Mesendoderm (in vitro differentiated cells): ENCODE measurements around the gene ZNF592.

Source experiments
- DNase-seq: peaks from one replicate; pipeline ENCODE4 v3.0.0; 2013
- H2AK5ac ChIP-seq: 2 replicates; pipeline ENCODE4 v1.6.1; 2013; ENCODE audit warnings: low read length, inconsistent platforms
- H2BK120ac ChIP-seq: 2 replicates; pipeline ENCODE4 v1.6.1; 2013; ENCODE audit warnings: low read depth, mild to moderate bottlenecking, low read length, moderate library complexity, mixed read lengths
- H2BK15ac ChIP-seq: replicated peaks from 2 replicates; pipeline ENCODE4 v1.6.1; 2013; ENCODE audit warnings: low read depth, mild to moderate bottlenecking, moderate library complexity
- H2BK5ac ChIP-seq: 2 replicates; pipeline ENCODE4 v1.6.1; 2013; ENCODE audit warnings: low read length, inconsistent platforms
- H3K18ac ChIP-seq: 2 replicates; pipeline ENCODE4 v1.6.1; 2013; ENCODE audit warnings: mild to moderate bottlenecking, low read length, mixed read lengths
- H3K23ac ChIP-seq: one replicate; pipeline ENCODE4 v1.6.1; 2013; ENCODE audit warnings: low read length
- H3K27ac ChIP-seq: 2 replicates; pipeline ENCODE4 v1.5.1; 2013; ENCODE audit warnings: low read depth, mild to moderate bottlenecking, inconsistent platforms, low read length, moderate library complexity
- H3K27me3 ChIP-seq: 2 replicates; pipeline ENCODE4 v1.6.1; 2013; ENCODE audit warnings: low read length, control low read depth, mild to moderate bottlenecking, inconsistent platforms; ENCODE audit not compliant: insufficient read depth, poor library complexity
- H3K36me3 ChIP-seq: 2 replicates; pipeline ENCODE4 v1.6.1; 2013; ENCODE audit warnings: low read length, inconsistent platforms; ENCODE audit not compliant: control insufficient read depth, insufficient read depth
- H3K4ac ChIP-seq: one replicate; pipeline ENCODE4 v1.6.1; 2013; ENCODE audit warnings: low read depth, mild to moderate bottlenecking, low read length, moderate library complexity
- H3K4me1 ChIP-seq: 2 replicates; pipeline ENCODE4 v1.6.1; 2013; ENCODE audit warnings: low read depth, low read length, inconsistent platforms; ENCODE audit not compliant: control insufficient read depth
- H3K4me2 ChIP-seq: 2 replicates; pipeline ENCODE4 v1.6.1; 2013; ENCODE audit warnings: low read length
- H3K4me3 ChIP-seq: 2 replicates; pipeline ENCODE4 v1.5.1; 2013; ENCODE audit warnings: mild to moderate bottlenecking, low read length
- H3K56ac ChIP-seq: one replicate; pipeline ENCODE4 v1.6.1; 2013; ENCODE audit warnings: low read length
- H3K79me1 ChIP-seq: 2 replicates; pipeline ENCODE4 v1.6.1; 2013; ENCODE audit warnings: low read length, inconsistent platforms
- H3K79me2 ChIP-seq: 2 replicates; pipeline ENCODE4 v1.6.1; 2013; ENCODE audit warnings: mild to moderate bottlenecking, low read length; ENCODE audit not compliant: control insufficient read depth, insufficient read depth
- H3K9ac ChIP-seq: 2 replicates; pipeline ENCODE4 v1.6.1; 2013; ENCODE audit warnings: low read length, inconsistent platforms
- H4K5ac ChIP-seq: one replicate; pipeline ENCODE4 v1.6.1; 2013; ENCODE audit warnings: low read length
- H4K8ac ChIP-seq: one replicate; pipeline ENCODE4 v1.6.1; 2013; ENCODE audit warnings: low read depth, mild to moderate bottlenecking, control low read depth, low read length, moderate library complexity
- WGBS: extraction: QIAGEN DNeasy Blood & Tissue Kit; methylation state at CpG from one replicate; pipeline ENCODE4 v1.1.7; 2013; ENCODE audit warnings: low lambda C conversion rate, missing lambda C conversion rate; ENCODE audit not compliant: insufficient coverage; ENCODE audit errors: extremely low coverage; 5-methylcytosine and 5-hydroxymethylcytosine counted together

The ZNF592 gene

GRCh38 chr15:84797801-84798200, 49.4 kb downstream of the ZNF592 start:
- H3K4ac ChIP-seq, result no peak overlapping the region
- H2BK5ac ChIP-seq, result no peak overlapping the region
- no peak overlapping the region for H2BK15ac ChIP-seq
- H3K36me3 ChIP-seq, result peaks cover 9% of the 10 kb centered on the region
- WGBS, result no CpG with 5 or more reads among the region's 3 CpGs
- H2BK120ac ChIP-seq, result no peak overlapping the region
- no peaks in the 10 kb centered on the region for H3K4me1 ChIP-seq
- no peak overlapping the region for H2AK5ac ChIP-seq
- H4K8ac ChIP-seq, result no peak overlapping the region
- H3K18ac ChIP-seq, result no peak overlapping the region
- no peak overlapping the region for H4K5ac ChIP-seq
- no peak overlapping the region for H3K27ac ChIP-seq
- H3K9ac ChIP-seq, result no peak overlapping the region
- H3K23ac ChIP-seq, result no peak overlapping the region
- H3K27me3 ChIP-seq, result no peaks in the 10 kb centered on the region
- no peak overlapping the region for H3K4me3 ChIP-seq
- H3K56ac ChIP-seq, result no peak overlapping the region
- H3K79me1 ChIP-seq, result peaks cover 2% of the 10 kb centered on the region
- DNase-seq, result no peak
- no peaks in the 10 kb centered on the region for H3K79me2 ChIP-seq
- no peak overlapping the region for H3K4me2 ChIP-seq

- H2BK15ac ChIP-seq, result no peak overlapping the region
- no peak overlapping the region for H3K4me2 ChIP-seq
- H3K4ac ChIP-seq, result no peak overlapping the region
- H3K23ac ChIP-seq, result no peak overlapping the region
- no peak overlapping the region for H3K56ac ChIP-seq
- H2BK5ac ChIP-seq, result no peak overlapping the region
- peaks cover 2% of the 10 kb centered on the region for H3K79me1 ChIP-seq
- WGBS, result no CpG with 5 or more reads among the region's 21 CpGs
- DNase-seq, result no peak
- no peaks in the 10 kb centered on the region for H3K79me2 ChIP-seq
- H3K27me3 ChIP-seq, result no peaks in the 10 kb centered on the region
- no peak overlapping the region for H3K27ac ChIP-seq
- no peak overlapping the region for H2BK120ac ChIP-seq
- no peak overlapping the region for H4K5ac ChIP-seq
- H3K36me3 ChIP-seq, result peaks cover 9% of the 10 kb centered on the region
- H3K4me1 ChIP-seq, result no peaks in the 10 kb centered on the region
- H4K8ac ChIP-seq, result no peak overlapping the region
- H2AK5ac ChIP-seq, result no peak overlapping the region
- H3K18ac ChIP-seq, result no peak overlapping the region
- no peak overlapping the region for H3K9ac ChIP-seq
- no peak overlapping the region for H3K4me3 ChIP-seq
These were observed 50.1 kb downstream of the ZNF592 start for GRCh38 chr15:84798436-84798946.

- Histone ChIP-seq H4K8ac (no peak overlapping the region), H2BK15ac (no peak overlapping the region), H3K4me1 (no peaks in the 10 kb centered on the region), H3K4ac (no peak overlapping the region), H3K18ac (no peak overlapping the region), H3K79me1 (peaks cover 2% of the 10 kb centered on the region), H3K4me2 (no peak overlapping the region), H3K79me2 (no peaks in the 10 kb centered on the region), H3K27me3 (no peaks in the 10 kb centered on the region), H3K23ac (no peak overlapping the region), H3K56ac (no peak overlapping the region), H3K36me3 (peaks cover 13% of the 10 kb centered on the region), H3K27ac (no peak overlapping the region), H3K9ac (no peak overlapping the region), H2AK5ac (no peak overlapping the region), H4K5ac (no peak overlapping the region), H2BK120ac (no peak overlapping the region), H2BK5ac (no peak overlapping the region), H3K4me3 (no peak overlapping the region)
- no CpG with 5 or more reads among the region's 10 CpGs for WGBS
- DNase-seq, result no peak
These were observed 51.3 kb downstream of the ZNF592 start for GRCh38 chr15:84799511-84800187.

DNA sequence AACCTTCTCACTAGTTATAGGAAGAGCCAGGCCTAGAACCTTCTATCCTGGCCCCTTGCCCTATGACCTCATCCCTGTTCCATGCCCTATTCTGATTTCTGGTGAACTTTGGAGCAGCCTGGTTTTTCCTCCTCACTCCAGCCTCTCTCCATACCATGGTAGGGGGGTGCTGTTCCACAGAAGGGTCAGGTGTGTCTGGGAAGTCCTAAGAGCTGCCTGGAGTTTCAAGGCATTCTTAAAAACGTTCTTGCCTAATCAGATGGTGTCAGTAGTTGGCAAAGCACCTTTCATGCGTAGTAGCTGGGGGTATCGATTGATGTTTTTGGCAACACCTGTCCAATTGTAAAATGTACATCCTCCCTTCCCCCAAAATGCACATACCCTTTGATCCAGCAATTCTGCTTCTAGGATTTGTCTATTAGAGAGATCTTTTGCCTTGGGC, 52.0 kb downstream of the ZNF592 start:
- H3K56ac ChIP-seq, result no peak overlapping the region
- peaks cover 2% of the 10 kb centered on the region for H3K79me1 ChIP-seq
- no peak overlapping the region for H3K4me2 ChIP-seq
- no peak overlapping the region for H3K23ac ChIP-seq
- H3K4ac ChIP-seq, result no peak overlapping the region
- no peaks in the 10 kb centered on the region for H3K4me1 ChIP-seq
- H3K4me3 ChIP-seq, result no peak overlapping the region
- H2BK5ac ChIP-seq, result no peak overlapping the region
- no peak overlapping the region for H4K5ac ChIP-seq
- no peak for DNase-seq
- no peak overlapping the region for H3K18ac ChIP-seq
- H3K79me2 ChIP-seq, result no peaks in the 10 kb centered on the region
- H2BK15ac ChIP-seq, result no peak overlapping the region
- H3K27ac ChIP-seq, result no peak overlapping the region
- H2AK5ac ChIP-seq, result no peak overlapping the region
- no peak overlapping the region for H3K9ac ChIP-seq
- no peak overlapping the region for H2BK120ac ChIP-seq
- no peaks in the 10 kb centered on the region for H3K27me3 ChIP-seq
- no peak overlapping the region for H4K8ac ChIP-seq
- WGBS, result no CpG with 5 or more reads among the region's 3 CpGs
- peaks cover 17% of the 10 kb centered on the region for H3K36me3 ChIP-seq

GRCh38 chr15:84804005-84804900, 55.9 kb downstream of the ZNF592 start:
- no peak overlapping the region for H3K4me3 ChIP-seq
- no peak overlapping the region for H4K8ac ChIP-seq
- no peaks in the 10 kb centered on the region for H3K27me3 ChIP-seq
- H3K27ac ChIP-seq, result no peak overlapping the region
- H3K79me2 ChIP-seq, result no peaks in the 10 kb centered on the region
- H2BK120ac ChIP-seq, result no peak overlapping the region
- H3K4me2 ChIP-seq, result no peak overlapping the region
- no peaks in the 10 kb centered on the region for H3K79me1 ChIP-seq
- H2BK15ac ChIP-seq, result no peak overlapping the region
- H3K23ac ChIP-seq, result no peak overlapping the region
- no peak overlapping the region for H3K56ac ChIP-seq
- no CpG with 5 or more reads among the region's 4 CpGs for WGBS
- peaks cover 15% of the 10 kb centered on the region for H3K36me3 ChIP-seq
- DNase-seq, result no peak
- no peak overlapping the region for H2AK5ac ChIP-seq
- H3K4me1 ChIP-seq, result no peaks in the 10 kb centered on the region
- H3K18ac ChIP-seq, result no peak overlapping the region
- no peak overlapping the region for H3K9ac ChIP-seq
- no peak overlapping the region for H3K4ac ChIP-seq
- no peak overlapping the region for H4K5ac ChIP-seq
- H2BK5ac ChIP-seq, result no peak overlapping the region
